Hematopoietic multipotent progenitor cell treated with erythropoietin and hydrocortisone succinate and interleukin-3 and kit ligand, for 17 days (in vitro differentiated cells): ENCODE data around the gene NKX6-2.
"Not testable (repeated sequence)": the region's sequence is repeated elsewhere in the genome, so short reads cannot be mapped to it uniquely, and the experiment has no call there.

Experiments
- DNase-seq: peaks from one replicate; pipeline ENCODE4 v3.0.0-alpha.2; 2015; ENCODE audit warnings: low spot score

NKX6-2 gene

GRCh38 chr10:132779549-132780294 lies 6.2 kb downstream of the NKX6-2 start:
- no peak for DNase-seq

GRCh38 chr10:132777441-132777840 lies 8.5 kb downstream of the NKX6-2 start:
- no peak for DNase-seq

DNA sequence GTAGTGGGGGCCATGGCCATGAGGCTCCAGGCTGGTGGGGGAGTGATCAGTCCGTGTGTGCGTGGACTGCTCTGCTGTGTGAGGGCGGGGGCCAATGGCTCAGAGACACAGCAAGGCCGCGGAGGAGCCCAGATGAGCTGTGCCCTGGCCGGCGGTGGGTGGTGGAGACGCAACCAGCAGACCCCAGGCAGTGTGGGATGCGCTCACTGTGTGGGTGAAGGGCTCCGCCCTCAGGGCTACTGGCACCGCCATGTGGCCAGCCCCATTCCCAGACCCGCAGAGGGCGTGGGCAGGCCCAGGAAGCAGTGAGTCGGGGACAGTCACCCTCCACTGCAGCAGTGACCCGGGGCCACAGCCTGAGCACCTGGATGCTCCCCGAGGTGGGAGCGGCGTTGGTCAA lies 9.1 kb downstream of the NKX6-2 start:
- DNase-seq = no peak

- no peak for DNase-seq
Measured at GRCh38 chr10:132776186-132776585, 9.8 kb downstream of the NKX6-2 start.

GRCh38 chr10:132774902-132775863 lies 10.8 kb downstream of the NKX6-2 start:
- DNase-seq = no peak

- DNase-seq = no peak
Measured at GRCh38 chr10:132774181-132774901, 11.6 kb downstream of the NKX6-2 start.

- DNase-seq = not testable (repeated sequence)
Measured at GRCh38 chr10:132772816-132773215, 13.1 kb downstream of the NKX6-2 start.

DNA sequence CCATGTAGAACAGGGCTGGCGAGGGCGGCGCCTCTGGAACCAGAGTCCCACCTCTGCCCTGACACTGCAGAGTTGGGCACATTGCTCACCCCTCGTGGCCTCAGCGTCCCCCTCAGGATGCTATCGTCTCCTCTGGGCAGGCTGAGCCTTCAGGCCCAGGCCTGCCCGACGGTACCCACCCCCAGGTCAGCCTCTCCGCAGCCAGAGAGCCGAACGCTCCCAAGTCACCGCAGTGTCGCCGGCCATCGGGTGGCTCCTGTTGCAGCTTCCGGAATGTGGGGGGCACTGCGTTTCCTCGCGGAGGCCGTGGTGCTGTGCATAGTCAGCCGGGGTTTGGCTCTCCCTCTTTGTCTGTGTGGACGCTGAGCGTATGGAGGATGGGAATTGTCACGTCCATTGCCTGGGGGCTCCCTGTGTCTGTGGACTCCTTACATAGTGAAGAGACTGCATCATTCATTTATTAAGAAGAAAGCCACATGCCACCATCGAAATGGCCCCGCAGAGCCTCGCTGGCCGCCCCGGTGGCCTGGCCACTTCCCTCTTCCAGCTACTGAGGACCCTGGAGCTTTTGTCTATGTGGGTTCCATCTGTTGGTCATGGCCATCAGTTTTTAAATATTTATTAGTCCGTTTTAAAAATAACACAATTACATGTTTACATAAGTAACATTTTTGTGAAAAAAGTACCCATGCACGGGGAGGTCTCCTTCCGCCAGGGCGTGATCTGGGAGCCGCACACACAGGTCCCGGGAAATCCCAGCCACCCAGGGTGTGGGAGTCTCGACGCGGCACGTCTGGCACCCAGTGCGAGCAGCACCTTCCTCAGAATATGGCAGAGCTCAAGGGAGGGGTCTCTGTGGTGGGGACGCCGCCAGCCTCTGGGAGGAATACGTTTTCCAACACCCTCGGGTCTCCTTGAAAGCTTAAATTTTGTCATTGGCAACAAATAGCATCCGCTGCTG lies 15.6 kb downstream of the NKX6-2 start:
- DNase-seq = no peak

GRCh38 chr10:132768346-132769248 lies 17.4 kb downstream of the NKX6-2 start:
- DNase-seq = no peak

- DNase-seq = no peak
Measured at GRCh38 chr10:132766291-132766690, 19.7 kb downstream of the NKX6-2 start.

DNA sequence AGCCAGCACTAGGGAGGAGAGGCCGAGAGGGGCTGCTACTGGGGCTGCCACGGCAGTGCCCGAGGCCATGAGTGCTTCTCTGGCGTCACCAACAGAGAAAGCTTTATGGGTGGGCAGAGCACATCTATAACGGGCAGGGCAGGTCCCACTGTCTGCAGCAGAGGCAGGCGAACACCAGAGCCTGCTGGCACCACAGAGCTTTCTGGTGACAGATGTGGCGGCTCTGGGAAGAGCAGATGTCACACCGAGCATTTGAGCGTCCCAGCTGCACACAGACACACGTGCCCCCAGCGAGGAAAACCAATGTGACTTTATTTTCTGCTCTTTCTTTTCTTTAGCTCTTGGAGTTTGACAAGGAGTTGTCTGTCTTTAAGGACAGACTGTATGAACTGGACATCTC lies 20.5 kb downstream of the NKX6-2 start:
- DNase-seq = no peak

GRCh38 chr10:132764108-132764507 lies 21.8 kb downstream of the NKX6-2 start:
- DNase-seq = no peak

GRCh38 chr10:132763545-132763944 lies 22.4 kb downstream of the NKX6-2 start:
- no peak for DNase-seq

- no peak for DNase-seq
Measured at GRCh38 chr10:132762267-132762666, 23.7 kb downstream of the NKX6-2 start.

DNA sequence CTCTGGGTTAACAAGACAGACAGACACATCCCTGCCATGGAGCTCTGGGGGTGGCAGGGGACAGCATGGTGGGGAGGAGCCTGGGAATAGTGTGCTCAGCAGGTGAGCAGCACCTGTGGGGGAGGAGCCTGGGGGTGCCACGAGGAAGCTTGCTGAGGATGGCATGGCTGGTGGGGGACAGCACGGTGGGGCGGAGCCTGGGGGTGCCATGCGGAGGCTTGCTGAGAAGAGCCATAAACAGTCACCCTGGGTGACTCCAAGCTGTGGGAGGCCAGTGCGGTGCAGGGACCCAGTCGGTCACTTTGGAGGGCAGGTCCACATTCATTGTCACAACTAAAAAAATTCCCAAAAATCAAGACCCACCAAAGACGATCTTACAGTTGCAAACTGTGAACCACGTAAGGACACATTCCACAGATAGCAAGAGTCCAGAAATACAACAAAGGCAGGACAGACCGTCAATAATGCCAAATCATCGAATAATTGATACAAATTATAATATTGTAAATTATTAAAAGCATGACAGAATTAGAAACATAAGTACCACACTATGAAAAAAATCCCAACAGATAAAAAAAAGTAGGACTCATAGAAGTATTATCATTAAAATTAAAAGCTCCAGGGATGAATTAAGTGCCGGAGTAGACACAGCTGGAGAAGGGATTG lies 24.4 kb downstream of the NKX6-2 start:
- DNase-seq = no peak

GRCh38 chr10:132758865-132759264 lies 27.1 kb downstream of the NKX6-2 start:
- DNase-seq = no peak

DNA sequence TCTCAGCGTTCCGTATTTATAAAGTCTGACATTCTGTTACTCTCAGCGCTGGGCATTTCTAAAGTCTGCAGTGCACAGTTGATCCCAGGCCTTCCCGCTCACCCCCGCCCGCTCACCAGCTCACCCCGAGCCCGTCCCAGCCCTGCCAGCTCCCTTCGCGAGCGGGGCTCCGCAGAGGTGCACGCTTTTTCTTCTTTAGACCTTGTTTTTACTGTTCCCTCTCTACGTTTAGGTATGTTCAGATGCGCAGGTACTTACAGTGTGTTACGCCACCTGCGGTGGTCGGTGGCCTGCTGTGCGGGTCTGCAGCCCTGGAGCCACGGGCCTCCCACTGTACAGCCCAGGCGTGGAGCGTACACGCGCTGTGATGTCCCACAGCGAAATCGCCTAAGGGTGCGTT lies 28.8 kb downstream of the NKX6-2 start:
- DNase-seq = no peak

- no peak for DNase-seq
Measured at GRCh38 chr10:132756591-132756990, 29.4 kb downstream of the NKX6-2 start.

DNA sequence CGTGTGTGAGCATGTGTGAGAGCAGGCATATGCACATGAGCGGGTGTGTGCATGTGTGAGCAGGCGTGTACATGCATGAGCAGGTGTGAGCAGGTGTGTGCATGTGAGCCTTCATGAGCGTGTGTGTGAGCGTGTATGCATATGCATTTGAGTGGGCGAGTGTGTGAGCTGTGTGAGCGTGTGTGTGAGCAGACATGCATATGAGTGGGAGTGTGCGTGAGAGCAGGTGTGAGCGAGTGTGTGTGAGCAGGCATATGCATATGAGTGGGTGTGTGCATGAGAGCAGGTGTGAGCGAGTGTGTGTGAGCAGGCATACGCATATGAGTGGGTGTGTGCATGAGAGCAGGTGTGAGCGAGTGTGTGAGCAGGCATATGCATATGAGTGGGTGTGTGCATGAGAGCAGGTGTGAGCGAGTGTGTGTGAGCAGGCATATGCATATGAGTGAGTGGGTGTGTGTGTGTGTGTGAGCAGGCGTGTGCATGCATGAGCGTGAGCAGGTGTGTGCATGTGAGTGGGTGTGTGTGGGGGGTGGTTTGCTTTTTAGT lies 30.7 kb downstream of the NKX6-2 start:
- DNase-seq = no peak
